Dedifferentiated amniotic fluid mesenchymal stem cell (primary cell): Measurements from ENCODE around the gene TREML4.

Experiments
- DNase-seq: peaks from one replicate; pipeline ENCODE4 v3.0.0-alpha.2; 2016; ENCODE audit errors: extremely low spot score

TREML4 gene

DNA sequence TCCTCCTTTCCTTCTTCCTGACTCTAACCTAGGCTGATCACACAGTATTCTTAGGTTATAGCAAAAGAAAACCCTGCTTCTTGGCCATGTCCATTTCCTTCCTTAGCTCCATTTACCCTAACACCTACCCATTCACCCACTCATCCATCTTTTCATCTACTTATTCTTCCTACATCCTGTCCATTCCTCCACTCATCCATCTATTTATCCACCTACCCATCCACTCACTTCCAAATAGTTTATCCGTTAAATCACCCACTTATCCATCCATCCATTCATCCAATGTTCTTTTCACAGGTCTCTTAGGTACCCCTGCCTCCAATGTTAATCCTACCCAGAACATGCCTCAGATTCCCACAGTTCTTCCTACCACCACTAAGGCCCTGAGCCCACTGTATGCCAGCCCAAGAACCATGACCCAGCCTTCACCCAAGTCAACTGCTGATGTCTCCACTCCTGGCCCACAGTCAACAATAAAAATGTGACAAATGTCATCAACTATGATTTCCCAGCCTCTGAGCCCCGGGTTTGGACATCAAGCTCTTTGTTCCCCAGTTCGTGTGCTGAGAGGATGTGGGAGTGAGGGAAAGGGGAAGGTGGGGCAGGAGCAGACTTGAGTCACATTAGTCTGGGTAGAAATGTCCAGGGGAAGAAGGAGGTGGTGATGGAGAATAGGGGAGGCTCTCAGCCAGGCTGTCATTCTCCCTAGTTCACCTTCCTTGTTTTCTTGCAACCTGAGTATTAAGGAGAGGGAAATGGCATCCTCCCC, 24.4 kb downstream of the TREML4 start:
- no peak for DNase-seq

DNA sequence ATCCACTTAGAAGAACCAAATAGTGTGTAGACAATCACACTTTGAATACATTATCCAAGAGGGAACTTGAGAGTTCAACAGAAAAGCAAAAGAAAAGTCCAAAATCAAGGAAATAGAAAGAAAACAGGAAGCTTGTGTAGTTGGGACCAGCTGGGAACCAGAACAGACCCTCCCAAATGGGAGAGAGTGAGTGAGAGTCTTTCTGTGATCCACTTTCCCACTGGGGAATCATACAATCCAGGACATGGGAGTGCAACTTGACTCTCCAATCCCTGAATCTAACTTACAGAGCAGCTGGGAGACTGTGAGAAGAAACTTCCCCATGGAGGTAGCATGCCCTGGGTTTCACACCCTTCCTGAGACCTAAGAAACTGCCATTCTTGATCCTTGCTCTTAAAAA, 27.0 kb downstream of the TREML4 start:
- no peak for DNase-seq

DNA sequence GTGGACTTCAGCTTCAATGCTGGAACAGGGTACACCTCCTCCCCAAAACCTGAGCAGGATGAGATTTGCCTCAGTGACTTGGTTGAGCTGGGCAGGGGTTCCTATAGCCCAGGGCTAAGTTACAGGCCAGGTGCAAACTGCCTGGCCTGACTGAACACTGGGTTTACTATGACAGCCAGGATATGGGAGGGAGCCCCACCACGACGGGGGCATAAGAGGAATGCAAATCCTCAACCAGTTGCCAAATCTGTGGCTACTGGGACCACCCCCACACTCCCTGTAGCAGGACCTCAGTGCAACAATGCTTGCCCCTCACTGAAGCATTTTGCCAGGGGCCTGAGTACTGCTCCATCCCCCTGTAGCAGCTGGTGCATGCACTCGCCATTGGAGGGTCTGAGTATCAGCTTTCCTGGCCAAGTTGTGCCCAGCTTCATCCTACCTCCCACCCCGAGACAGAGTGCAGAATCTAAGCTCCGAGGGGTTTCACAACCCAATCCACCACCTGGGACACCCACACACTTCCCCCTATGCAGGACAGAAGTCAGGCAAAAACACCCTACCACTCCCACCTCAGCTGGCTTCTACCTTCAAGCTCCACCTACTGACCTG, 27.6 kb downstream of the TREML4 start:
- no peak for DNase-seq

DNA sequence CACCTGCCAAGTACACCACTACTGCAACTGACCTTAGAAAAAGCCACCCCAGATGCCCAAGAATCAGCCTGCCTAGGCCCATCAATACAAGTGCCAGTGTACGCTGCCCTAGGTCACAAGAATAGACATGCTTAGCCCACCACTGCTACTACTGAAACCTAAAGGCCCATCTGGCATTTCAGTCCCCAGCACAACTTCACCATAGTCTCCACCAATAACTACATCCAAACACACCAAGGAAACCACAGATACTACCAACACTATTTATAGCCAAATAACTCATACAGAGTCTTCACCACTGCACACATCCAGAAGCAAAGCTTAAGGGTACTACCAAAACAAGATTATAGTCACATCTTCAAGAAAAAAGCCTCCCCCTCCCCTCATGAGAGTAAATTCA, 28.2 kb downstream of the TREML4 start:
- no peak for DNase-seq

DNA sequence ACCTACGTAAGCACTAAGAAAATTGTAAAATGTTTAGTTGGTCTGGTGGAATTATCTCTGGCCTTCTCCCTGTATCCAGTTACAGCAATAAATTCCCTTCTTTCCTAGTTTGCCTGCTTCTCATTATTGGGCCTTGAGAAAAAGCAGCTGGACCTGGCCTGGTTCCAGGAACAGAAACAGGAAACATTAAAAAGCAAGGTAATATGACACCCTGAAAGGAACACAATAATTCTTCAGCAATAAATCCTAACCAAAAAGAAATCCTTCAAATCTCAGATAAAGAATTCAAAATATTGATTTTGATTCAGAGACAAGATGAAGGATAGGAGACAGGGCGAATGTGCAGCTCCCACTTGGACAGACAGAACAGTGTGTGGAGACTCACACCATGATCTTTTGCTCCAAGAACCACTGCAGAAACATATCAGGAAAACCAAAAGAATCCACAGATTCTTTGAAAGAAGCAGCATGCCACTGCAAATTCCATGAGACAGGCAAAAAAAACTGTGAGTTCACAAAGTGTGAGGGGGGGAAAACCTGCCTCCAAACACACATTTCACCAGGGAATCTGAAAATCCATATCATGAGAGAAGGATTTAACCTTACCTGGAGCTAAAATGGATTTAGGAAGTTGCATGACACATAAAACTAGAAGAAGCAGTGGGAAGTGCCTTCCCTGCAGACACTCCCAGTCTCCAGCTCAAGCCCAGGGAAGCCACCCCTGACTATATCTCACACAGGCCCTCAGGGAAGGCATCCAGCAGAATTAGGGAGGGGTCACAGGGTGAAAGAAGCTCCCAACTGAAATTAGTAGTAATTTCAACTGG, 29.4 kb downstream of the TREML4 start:
- DNase-seq = peak; percentile 74

DNA sequence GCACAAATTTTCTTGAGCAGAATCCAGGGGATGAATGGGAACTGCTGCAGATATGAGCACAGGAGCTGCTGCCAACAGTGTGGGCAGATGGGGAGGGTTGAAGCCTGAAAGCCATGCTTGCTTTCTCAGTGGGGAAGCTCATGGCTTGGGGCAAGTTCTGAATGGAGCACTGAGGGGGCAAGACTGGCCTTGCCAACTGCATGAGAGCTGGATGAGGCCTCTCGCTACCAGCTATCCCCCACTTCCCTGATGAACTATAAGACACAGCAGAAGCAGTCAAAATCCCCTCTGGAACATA, 30.0 kb downstream of the TREML4 start:
- DNase-seq = no peak

DNA sequence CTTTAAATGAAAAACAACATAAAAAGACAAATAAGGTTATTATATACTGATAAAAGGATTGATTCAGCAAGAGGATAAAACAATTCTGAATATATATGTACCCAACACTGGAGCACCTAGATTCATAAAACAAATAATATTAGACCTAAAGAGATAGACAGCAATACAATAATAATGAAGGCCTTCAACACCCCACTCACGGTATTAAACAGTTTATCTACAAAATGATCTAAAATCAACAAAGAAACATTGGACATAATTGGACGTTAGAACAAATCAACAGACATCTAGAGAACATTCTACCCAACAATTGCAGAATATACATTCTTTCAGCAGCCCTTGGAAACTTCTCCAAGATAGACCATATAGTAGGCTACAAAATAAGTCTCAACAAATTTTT, 34.3 kb downstream of the TREML4 start:
- DNase-seq = no peak

DNA sequence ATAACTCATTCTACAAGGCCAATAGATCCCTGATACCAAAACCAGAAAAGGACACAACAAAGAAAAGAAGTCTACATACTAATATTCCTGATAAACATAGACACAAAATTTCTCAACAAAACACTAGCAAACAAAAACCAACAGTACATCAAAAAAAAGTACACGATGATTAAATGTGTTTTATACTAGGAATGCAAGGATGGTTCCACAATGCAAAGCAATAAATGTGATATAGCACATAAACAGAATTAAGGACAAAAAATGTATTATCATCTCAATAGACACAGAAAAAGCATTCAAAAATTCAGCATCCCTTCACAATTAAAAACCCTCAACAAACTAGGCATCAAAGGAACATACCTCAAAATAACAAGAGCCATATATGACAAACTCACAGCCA, 35.1 kb downstream of the TREML4 start:
- DNase-seq = no peak

DNA sequence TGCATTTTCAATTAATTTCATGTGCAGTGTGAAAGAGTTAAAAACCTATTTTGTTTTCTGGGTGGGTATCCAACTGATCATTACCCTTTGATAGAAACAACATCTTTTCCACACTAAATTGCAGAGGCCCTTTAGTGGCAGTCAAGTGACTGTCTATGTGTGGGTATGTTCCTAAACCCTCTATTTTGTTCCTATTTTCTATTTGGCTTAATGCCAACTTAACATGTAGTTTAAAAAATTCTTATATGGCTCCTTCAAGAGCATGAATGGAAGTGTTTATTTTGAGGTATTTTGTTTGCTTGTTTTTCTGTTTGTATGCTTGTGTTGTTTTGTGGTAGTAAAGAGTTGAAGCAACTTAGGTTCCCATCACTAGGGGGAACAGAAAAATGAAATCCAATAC, 38.4 kb downstream of the TREML4 start:
- DNase-seq = no peak

DNA sequence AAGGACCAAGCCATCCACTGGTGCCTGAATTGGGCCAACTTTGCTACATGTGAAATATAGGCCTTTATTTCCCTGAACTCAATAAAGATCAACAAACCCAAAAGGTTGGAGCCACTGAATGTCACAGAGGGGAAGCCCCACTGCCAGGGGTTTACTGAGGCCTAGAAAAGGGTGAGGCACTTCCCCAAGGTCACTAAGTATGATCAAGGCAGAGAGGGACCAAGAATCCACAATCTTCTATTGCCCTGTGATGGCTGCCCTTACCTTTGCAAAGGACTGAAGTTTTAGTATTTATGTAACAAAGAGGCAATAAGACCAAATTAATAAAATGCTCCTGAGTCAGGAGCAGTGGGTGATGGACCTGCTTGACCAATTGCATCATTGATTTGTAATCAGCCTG, 40.3 kb downstream of the TREML4 start:
- no peak for DNase-seq

DNA sequence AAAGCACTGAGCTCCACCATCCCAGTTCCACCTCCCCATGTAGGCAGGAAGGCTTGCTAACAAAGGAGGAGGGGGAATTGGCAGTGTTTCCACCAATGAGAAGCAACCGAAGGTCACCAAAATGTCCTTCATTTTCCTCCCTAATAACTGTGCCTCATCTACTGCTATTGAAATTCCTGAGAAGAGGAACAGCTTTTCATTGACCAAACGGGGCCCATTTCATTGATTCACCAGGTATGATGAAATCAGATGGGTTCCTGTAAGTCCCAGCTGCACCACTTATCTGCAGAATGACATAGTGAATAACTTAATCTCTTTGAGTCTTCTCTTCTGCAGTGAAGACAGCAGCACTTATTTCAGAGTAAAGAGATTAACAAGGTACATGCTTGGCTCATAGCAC, 41.0 kb downstream of the TREML4 start:
- no peak for DNase-seq

DNA sequence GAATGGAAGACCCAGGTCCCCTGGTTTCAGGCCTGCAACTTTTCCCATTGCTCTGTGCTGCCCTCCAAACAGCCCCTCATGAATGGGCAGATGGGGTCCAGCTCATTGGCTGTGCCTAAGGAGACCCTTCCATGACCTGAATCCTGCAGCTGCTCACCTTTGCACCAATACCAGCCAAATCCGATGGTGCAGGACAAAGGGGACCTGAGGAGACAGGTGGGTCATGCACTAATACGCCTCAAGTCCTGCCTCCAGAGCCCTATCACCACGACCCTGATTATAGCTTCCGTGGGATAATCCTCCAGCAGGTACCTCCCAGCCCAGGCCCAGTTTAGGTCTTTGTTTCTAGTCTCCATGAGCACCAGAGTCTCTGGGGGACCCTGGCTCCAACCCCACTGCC, 41.6 kb downstream of the TREML4 start:
- DNase-seq = no peak

DNA sequence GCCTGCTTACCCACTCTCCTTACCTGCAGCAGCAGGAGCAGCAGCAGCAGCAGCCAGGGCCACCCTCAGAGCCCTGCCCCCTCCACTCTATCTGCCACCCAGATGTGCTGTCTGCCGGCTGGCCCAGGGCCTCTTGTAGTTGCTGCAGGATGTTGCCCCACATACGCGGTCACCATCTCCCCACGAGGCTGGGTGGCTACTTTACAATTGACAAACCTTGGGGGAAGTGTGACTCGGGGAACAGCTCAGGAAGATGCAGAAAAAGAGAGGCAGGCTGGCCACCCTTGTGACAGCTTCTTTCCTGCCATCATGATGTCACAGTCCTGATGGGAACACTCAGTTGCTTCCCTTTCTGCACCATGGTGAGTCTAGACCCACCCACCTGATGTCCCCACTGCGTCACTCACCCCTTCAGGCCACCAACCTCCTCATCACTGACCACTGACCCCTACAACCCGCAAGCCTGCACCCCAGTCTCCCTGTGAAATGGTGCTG, 43.8 kb downstream of the TREML4 start:
- DNase-seq = no peak

DNA sequence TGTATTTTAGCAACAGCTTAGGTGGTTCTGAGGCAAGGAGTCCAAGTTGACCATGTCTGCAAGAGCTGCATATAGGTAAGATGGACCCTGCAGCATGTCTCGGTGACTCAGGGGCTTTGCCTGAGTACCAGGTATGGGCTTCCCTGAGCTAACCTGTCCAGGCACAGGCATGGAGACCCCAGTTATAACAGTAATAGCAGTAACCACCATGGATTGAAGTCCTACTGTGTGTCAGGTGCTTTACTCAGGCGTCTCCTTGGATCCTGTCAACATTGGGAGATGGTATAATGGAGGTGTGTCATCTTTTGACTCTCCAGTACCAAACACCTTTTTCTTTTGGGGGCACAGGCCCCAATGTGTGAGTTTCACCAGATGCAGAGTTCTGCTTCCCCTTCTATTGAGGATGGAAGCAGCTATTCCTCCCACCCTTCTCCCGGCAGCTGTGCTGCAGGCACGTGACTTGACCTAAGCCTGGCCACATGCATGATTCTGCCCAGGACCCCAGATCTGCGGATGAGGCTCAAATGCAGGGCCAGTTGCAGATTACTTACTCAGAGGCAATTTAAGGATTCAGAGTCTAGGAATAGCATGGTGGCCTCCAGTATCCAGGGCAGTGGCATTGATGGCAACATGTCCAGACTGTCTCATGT, 44.6 kb downstream of the TREML4 start:
- DNase-seq = no peak

DNA sequence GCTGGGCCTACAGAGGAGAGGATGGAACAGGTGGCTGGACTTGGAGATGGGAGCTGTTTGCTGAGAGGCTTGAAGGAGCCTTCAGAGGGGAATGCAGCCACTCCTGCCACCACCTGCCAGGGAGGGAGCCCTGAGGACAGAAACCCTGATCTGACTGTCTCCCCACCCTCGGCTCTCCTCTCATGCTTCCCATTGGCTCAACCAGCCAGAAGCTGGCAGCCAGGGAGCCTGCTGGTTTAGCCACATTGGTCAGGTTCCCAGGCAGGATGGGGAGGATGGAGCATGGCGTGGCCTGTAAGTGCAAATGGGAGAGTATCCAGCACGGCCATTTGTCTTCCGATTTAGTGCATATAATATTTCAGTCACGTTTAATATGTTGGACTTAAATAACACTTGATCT, 45.6 kb downstream of the TREML4 start:
- no peak for DNase-seq

DNA sequence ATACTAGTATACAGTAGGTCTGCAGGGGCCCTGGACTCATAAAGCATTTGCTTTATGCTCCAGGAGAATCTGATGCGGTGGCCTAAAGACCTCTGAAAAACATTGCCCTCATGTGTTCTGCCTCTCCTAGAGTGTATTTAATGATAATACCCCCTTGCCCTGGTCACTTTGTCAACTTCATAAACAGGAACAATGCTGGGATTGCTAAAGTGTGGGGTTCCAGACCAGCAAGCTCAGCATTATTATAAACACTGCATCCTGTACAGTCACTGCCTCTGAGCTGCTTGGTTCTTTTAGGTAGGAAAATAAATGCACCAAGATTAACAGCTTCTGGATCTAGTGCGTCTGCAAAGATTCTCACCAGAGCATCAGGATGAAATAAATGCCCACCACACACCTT, 46.1 kb downstream of the TREML4 start:
- DNase-seq = no peak

DNA sequence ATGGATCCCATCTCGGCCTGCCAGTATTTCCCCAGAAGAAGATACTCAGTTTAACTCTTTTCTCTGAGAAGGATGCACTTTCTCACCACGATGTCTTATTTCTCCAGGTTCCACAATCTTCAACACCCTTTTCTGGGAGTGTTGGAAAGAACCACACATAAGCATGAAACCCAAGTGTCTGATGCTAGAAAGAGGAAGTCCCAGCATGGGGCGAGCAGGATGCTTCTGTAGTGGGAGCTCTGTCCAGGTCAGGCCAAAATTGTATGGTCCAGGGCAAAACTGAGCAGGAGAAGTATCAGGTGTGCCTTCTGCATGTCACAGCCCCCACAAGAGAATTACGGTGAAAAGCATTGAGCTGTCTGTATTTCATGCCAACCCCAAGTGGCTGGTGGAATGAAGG, 47.3 kb downstream of the TREML4 start:
- DNase-seq = no peak

DNA sequence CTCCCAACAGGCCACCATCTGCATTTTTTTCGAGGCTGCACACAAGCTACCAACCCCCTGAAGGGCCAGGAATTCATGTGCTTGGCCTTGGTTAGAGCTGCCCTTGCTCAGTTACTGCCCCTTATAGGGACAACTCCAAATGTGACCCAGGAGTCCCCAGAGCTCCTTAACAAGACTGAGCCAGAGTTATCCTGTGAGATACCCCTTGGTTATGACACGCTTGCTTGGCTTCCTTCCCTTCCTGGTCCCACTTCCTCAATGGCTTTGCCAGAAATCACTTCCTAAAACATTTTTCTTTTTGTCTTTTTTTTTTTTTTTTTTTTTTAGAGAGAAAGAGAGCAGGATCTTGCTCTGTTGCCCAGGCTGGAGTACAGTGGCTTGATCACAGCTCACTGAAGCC, 49.5 kb downstream of the TREML4 start:
- DNase-seq = no peak

DNA sequence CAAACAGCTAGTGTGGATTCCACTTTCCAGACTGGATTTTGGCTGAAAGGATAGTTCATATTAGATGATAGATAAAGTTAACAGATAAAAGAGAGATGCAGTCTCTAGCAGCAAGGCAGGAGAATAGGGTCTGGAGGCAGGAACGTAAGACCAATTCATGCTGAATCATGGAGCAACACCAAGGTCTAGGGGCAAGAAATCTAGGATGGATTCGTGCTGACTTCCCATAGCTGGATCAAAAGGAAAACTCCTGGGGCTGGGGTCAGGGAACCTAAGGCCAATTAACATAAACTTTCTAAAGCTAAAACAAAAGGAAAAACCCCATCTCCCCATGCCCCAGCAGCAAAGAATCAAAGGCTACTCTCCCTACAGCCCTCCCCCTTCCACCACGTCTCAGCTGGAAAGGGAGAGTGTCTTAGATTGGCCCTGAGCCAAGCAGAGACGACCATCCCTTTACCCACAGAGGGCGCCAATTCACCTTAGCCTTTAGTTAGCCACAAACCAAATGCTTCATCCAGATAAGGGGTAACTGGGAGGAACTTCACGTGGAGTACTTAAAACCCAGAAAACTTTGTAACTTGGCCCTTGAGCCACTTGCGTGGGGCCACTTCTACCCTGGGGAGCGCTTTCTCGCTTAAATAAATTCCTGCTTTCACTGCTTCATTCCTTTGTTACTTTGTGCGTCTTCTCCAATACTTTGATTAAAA, 50.7 kb downstream of the TREML4 start:
- no peak for DNase-seq

DNA sequence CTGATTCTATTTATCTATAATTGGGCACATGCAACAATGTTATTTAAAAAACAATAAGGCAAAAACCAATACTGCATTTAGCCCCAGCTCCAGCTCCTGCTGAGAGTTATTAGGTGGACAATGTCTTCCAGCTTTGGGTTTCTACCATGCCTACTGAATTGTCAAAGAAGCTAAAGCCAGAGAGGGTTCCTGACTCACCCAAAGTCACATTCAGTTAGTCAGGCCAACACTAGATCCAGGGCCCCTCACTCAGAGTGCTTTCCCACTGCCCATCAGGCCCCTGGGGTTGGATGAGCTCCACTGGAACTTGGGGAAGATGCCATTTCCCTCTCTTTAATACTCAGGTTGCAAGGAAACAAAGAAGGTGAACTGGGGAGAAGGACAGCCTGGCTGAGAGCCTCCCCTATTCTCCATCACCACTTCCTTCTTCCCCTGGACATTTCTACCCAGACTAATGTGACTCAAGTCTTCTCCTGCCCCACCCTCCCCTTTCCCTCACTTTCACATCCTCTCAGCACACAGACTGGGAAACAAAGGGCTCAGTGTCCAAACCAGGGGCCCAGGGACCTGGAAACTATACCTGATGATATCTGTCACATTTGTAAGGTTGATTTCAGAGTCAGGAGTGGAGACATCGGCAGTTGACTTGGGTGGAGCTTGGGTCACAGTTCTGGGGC, 52.4 kb downstream of the TREML4 start:
- no peak for DNase-seq

DNA sequence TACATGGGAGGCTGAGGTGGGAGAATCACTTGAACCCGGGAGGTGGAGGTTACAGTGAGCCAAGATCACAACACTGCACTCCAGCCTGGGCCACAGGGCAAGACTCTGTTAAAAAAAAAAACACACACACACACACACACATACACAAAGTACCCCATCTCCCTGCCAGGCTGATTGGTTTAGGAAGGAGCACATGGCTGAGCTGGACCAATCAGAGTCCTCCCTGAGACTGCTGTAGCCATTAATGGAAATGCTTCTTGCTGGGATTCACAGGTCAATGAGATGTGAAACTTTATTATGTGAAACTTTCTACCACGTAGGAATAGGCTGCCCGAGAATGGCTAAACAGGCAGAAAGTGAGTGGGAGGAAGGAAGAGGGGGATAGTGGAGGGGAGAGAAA, 55.5 kb downstream of the TREML4 start:
- no peak for DNase-seq
